Activated CD8-positive, alpha-beta memory T cell treated with anti-CD3 and anti-CD28 coated beads for 4 hours (primary cell): ENCODE measurements around the gene FAM3B.

Experiments used
- DNase-seq, 2 donors: peaks; one replicate each; pipeline ENCODE4 v3.0.0-alpha.2; 2020; ENCODE audit warnings: low read depth in 2 of 2

The FAM3B gene

GRCh38 chr21:41397471-41397891 is 80.9 kb downstream of the FAM3B start:
- DNase-seq, result no peak

GRCh38 chr21:41398251-41398650 is 81.7 kb downstream of the FAM3B start:
- no peak for DNase-seq

GRCh38 chr21:41398831-41399230 is 82.2 kb downstream of the FAM3B start:
- no peak for DNase-seq

GRCh38 chr21:41399246-41399800 is 82.7 kb downstream of the FAM3B start:
- no peak for DNase-seq

- no peak for DNase-seq
These were observed 85.6 kb downstream of the FAM3B start for GRCh38 chr21:41402231-41402630.

GRCh38 chr21:41402796-41403195 is 86.2 kb downstream of the FAM3B start:
- no peak for DNase-seq

- no peak for DNase-seq
These were observed 86.7 kb downstream of the FAM3B start for GRCh38 chr21:41403331-41403730.

- DNase-seq, result no peak
These were observed 87.4 kb downstream of the FAM3B start for GRCh38 chr21:41403966-41404365.

GRCh38 chr21:41405321-41405720 is 88.7 kb downstream of the FAM3B start:
- no peak for DNase-seq

GRCh38 chr21:41406340-41406739 is 89.7 kb downstream of the FAM3B start:
- no peak for DNase-seq
